Keratinocyte (primary cell): ENCODE measurements around the gene SPTBN5. TPM values are rescaled to one million over a fixed set of nuclear protein-coding genes. Genes with fewer than 3 reads are reported as not detected.

Experiments
- DNase-seq: peaks from one replicate; pipeline ENCODE4 v3.0.0-alpha.2; 2011; ENCODE audit warnings: low read depth, missing footprints, low spot score
- FAIRE-seq: peaks from 2 replicates; lab custom pipeline; 2011; peaks lifted over from hg19 to GRCh38; lab: Jason Lieb, UNC
- H2AFZ ChIP-seq: 2 replicates; pipeline ENCODE4 v1.6.0; 2012; ENCODE audit warnings: low read length, control low read depth, inconsistent platforms; ENCODE audit not compliant: control insufficient read depth
- H3K27ac ChIP-seq: 2 replicates; pipeline ENCODE4 v1.5.1; 2011; ENCODE audit warnings: low read length; ENCODE audit not compliant: control insufficient read depth, insufficient read depth
- H3K27me3 ChIP-seq: 3 replicates; pipeline ENCODE4 v1.6.0; 2011; ENCODE audit warnings: low read length; ENCODE audit not compliant: control insufficient read depth, insufficient read depth; ENCODE audit errors: extremely low read depth
- H3K36me3 ChIP-seq, 2 experiments: 2 replicates in 1 of 2; 3 replicates in 1 of 2; pipeline ENCODE4 v1.5.1; 2011; ENCODE audit warnings: low read length in 2 of 2, mild to moderate bottlenecking in 1 of 2; ENCODE audit not compliant: control insufficient read depth in 2 of 2, insufficient read depth in 2 of 2; ENCODE audit errors: extremely low read depth in 1 of 2
- H3K4me1 ChIP-seq: 3 replicates; pipeline ENCODE4 v1.5.1; 2011; ENCODE audit warnings: low read length; ENCODE audit not compliant: control insufficient read depth, insufficient read depth; ENCODE audit errors: extremely low read depth
- H3K4me2 ChIP-seq: 3 replicates; pipeline ENCODE4 v1.6.0; 2011; ENCODE audit warnings: low read depth, low read length; ENCODE audit not compliant: control insufficient read depth, insufficient read depth; ENCODE audit errors: extremely low read depth
- H3K4me3 ChIP-seq, 3 experiments: fragments of 200-600 bp in 1 of 3; sonication (generic) in 1 of 3; 2 replicates in 2 of 3; 3 replicates in 1 of 3; pipeline ENCODE4 v1.5.1; 2011 to 2016; ENCODE audit warnings: low read length in 3 of 3, mild to moderate bottlenecking in 3 of 3, control low read depth in 2 of 3, inconsistent platforms in 1 of 3, low read depth in 1 of 3, mixed read lengths in 1 of 3, mixed run types in 1 of 3, moderate library complexity in 1 of 3; ENCODE audit not compliant: control insufficient read depth in 2 of 3, insufficient read depth in 2 of 3; ENCODE audit errors: extremely low read depth in 1 of 3
- H3K79me2 ChIP-seq: 2 replicates; pipeline ENCODE4 v1.6.0; 2012; ENCODE audit warnings: low read length; ENCODE audit not compliant: control insufficient read depth, insufficient read depth
- H3K9ac ChIP-seq: 3 replicates; pipeline ENCODE4 v1.6.0; 2011; ENCODE audit warnings: low read length; ENCODE audit not compliant: control insufficient read depth, insufficient read depth; ENCODE audit errors: extremely low read depth
- H3K9me1 ChIP-seq: 3 replicates; pipeline ENCODE4 v1.6.0; 2011; ENCODE audit warnings: low read length; ENCODE audit not compliant: control insufficient read depth, insufficient read depth; ENCODE audit errors: extremely low read depth
- H3K9me3 ChIP-seq: 2 replicates; pipeline ENCODE4 v1.5.1; 2012; ENCODE audit warnings: low read depth, low read length; ENCODE audit not compliant: control insufficient read depth
- H4K20me1 ChIP-seq: 3 replicates; pipeline ENCODE4 v1.6.0; 2011; ENCODE audit warnings: low read length; ENCODE audit not compliant: control insufficient read depth, insufficient read depth; ENCODE audit errors: extremely low read depth
- EZH2 ChIP-seq: IDR thresholded peaks from one replicate; pipeline ENCODE4 v1.6.1; 2012; ENCODE audit warnings: inconsistent platforms, mild to moderate bottlenecking, low read length, moderate library complexity
- dilution Hi-C: fragments of 300-500 bp; cut with MboI; formaldehyde crosslinking; loops from one replicate; pipeline ENCODE4 v1.7.0; 2020; ENCODE audit warnings: low sequenced_read_pairs; ENCODE audit not compliant: extremely low pct_ligation_motif_present
- polyA plus RNA-seq, 5 experiments: library from polyadenylated mRNA; depleted of rRNA in 3 of 5; stranded (reverse) in 3 of 5; stranded (forward) in 1 of 5; unstranded in 1 of 5; fragments of >200 nt; gene quantifications; 1 replicate in 1 of 5; 2 replicates in 3 of 5; 3 replicates in 1 of 5; pipeline versions ENCODE4 v1.2.1 to v1.2.3, GENCODE V29; 2011 to 2012; ENCODE audit warnings: missing spikeins in 2 of 5, low read depth in 1 of 5, low replicate concordance in 1 of 5
- TF ChIP-seq, protein P1 (sequence below), 3 experiments: IDR thresholded peaks in 1 of 3; conservative IDR thresholded peaks in 1 of 3; optimal IDR thresholded peaks in 1 of 3; 2 replicates in 2 of 3; 3 replicates in 1 of 3; pipeline versions ENCODE3 to v1.5.1; 2011; ENCODE audit warnings: low read length in 3 of 3, mild to moderate bottlenecking in 3 of 3, moderate library complexity in 2 of 3, control low read depth in 1 of 3, inconsistent platforms in 1 of 3; ENCODE audit not compliant: insufficient read depth in 2 of 3; ENCODE audit errors: extremely low read depth in 1 of 3

The SPTBN5 gene
- polyA plus RNA-seq, 1 donor (not counting 4 experiments of a cell fraction or from before 2014, with no cell fraction given) = 0.66 TPM

DNA sequence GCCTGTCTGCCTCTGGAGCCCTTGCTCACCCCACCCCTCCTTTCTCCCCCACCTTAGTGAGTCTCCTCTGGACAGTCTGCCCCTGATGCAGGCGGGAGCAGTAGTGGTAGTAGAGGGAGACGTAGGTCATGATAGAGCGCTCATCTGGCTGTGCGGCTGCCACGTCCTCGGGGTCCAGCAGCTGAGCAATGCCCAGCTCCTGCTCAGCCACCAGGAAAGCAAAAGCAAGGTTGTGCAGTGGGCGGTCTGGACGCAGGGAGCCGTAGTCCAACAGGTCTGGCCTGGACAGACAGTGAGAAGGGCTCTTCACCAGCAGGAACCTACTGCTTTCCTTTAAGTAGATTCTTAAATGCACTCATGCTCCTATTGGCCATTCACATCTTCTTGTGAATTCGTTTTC is 6.7 kb downstream of the SPTBN5 start:
- Histone ChIP-seq H3K9ac (no peak overlapping the region), H3K9me1 (no peaks in the 10 kb centered on the region), H2AFZ (no peak overlapping the region), H3K9me3 (no peaks in the 10 kb centered on the region), H3K79me2 (no peaks in the 10 kb centered on the region), H3K27me3 (peaks cover 4% of the 10 kb centered on the region), H3K36me3 (no peaks in the 10 kb centered on the region), H3K4me1 (peaks cover 4% of the 10 kb centered on the region), H4K20me1 (no peaks in the 10 kb centered on the region), H3K27ac (no peak overlapping the region), H3K4me2 (no peak overlapping the region), H3K4me3 (no peak overlapping the region)
- FAIRE-seq (no peak), DNase-seq (no peak)
- no peak for TF ChIP-seq EZH2
- TF ChIP-seq, protein P1, sequence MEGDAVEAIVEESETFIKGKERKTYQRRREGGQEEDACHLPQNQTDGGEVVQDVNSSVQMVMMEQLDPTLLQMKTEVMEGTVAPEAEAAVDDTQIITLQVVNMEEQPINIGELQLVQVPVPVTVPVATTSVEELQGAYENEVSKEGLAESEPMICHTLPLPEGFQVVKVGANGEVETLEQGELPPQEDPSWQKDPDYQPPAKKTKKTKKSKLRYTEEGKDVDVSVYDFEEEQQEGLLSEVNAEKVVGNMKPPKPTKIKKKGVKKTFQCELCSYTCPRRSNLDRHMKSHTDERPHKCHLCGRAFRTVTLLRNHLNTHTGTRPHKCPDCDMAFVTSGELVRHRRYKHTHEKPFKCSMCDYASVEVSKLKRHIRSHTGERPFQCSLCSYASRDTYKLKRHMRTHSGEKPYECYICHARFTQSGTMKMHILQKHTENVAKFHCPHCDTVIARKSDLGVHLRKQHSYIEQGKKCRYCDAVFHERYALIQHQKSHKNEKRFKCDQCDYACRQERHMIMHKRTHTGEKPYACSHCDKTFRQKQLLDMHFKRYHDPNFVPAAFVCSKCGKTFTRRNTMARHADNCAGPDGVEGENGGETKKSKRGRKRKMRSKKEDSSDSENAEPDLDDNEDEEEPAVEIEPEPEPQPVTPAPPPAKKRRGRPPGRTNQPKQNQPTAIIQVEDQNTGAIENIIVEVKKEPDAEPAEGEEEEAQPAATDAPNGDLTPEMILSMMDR (optimal IDR thresholded peaks at IDR 0.05 in 1 of 3, IDR thresholded peaks at IDR 0.05 in 1 of 3, conservative IDR thresholded peaks at IDR 0.05 in 1 of 3; ENCODE audit: extremely low read depth in 1 of 3, insufficient read depth in 2 of 3, low read length in 3 of 3) = no peak
- dilution Hi-C loops = no loop called here

DNA sequence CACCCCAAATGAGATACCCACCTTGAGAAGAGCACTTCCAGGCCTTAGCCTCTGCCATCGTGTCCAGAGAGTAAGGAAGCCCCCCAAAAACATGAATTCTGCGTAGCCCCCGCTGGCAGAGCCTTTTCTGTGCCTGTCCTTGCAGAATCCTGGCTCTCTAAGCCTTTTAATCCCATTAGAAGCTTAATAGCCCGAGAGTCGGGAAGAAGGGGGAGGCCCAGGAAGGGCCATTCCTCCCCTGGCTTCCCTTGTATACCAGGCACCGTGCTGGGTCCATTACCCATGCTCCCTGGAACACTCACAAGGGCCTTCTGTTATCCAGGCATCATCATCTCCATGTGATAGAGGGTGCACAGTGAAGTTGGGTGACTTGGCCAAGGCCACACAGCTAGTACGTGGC is 7.1 kb downstream of the SPTBN5 start:
- no peaks in the 10 kb centered on the region for H3K36me3 ChIP-seq
- no peak overlapping the region for H3K4me2 ChIP-seq
- H3K27me3 ChIP-seq = peaks cover 5% of the 10 kb centered on the region
- dilution Hi-C loops = no loop called here
- no peaks in the 10 kb centered on the region for H3K9me3 ChIP-seq
- H3K9me1 ChIP-seq = no peaks in the 10 kb centered on the region
- FAIRE-seq (no peak), DNase-seq (no peak)
- H3K9ac ChIP-seq = no peak overlapping the region
- H4K20me1 ChIP-seq = no peaks in the 10 kb centered on the region
- no peak for TF ChIP-seq EZH2
- TF ChIP-seq, protein P1 (optimal IDR thresholded peaks at IDR 0.05 in 1 of 3, IDR thresholded peaks at IDR 0.05 in 1 of 3, conservative IDR thresholded peaks at IDR 0.05 in 1 of 3; ENCODE audit: extremely low read depth in 1 of 3, insufficient read depth in 2 of 3, low read length in 3 of 3) = no peak
- H3K4me3 ChIP-seq = no peak overlapping the region
- no peaks in the 10 kb centered on the region for H3K79me2 ChIP-seq
- H2AFZ ChIP-seq = no peak overlapping the region
- no peak overlapping the region for H3K27ac ChIP-seq
- peaks cover 4% of the 10 kb centered on the region for H3K4me1 ChIP-seq
